COLO668 (cell line): ENCODE data around the gene SLC9A9.
A peak's percentile ranks its signal among the peaks of the same experiment; 100 is the strongest.
"Not testable (repeated sequence)": the region's sequence is repeated elsewhere in the genome, so short reads cannot be mapped to it uniquely, and the experiment has no call there.

Source experiments
- DNase-seq: peaks from one replicate; lab custom pipeline; 2025; ENCODE audit not compliant: unreplicated experiment; lab: John Stamatoyannopoulos, UW

Gene SLC9A9

GRCh38 chr3:143847787-143848631, at the start of gene SLC9A9:
SLC9A9 (minus strand) TSS chr3:143848468; CDS start chr3:143848322, 146 bp downstream.
- DNase-seq, result peak; percentile 36

GRCh38 chr3:143897576-143898295, 49.5 kb upstream of the SLC9A9 start:
- DNase-seq, result no peak

- no peak for DNase-seq
Observed at GRCh38 chr3:143896486-143896885, 48.2 kb upstream of the SLC9A9 start.

GRCh38 chr3:143895805-143896204, 47.5 kb upstream of the SLC9A9 start:
- no peak for DNase-seq

- no peak for DNase-seq
Observed at GRCh38 chr3:143888846-143889245, 40.6 kb upstream of the SLC9A9 start.

- no peak for DNase-seq
Observed at GRCh38 chr3:143888166-143888565, 39.9 kb upstream of the SLC9A9 start.

GRCh38 chr3:143885780-143886427, 37.6 kb upstream of the SLC9A9 start:
- peak; percentile 4 for DNase-seq

GRCh38 chr3:143884861-143885260, 36.6 kb upstream of the SLC9A9 start:
- no peak for DNase-seq

- DNase-seq, result no peak
Observed at GRCh38 chr3:143883151-143883550, 34.9 kb upstream of the SLC9A9 start.

GRCh38 chr3:143881095-143881494, 32.8 kb upstream of the SLC9A9 start:
- DNase-seq, result no peak

- no peak for DNase-seq
Observed at GRCh38 chr3:143875546-143875945, 27.3 kb upstream of the SLC9A9 start.

- DNase-seq, result not testable (repeated sequence)
Observed at GRCh38 chr3:143873553-143873952, 25.3 kb upstream of the SLC9A9 start.

- no peak for DNase-seq
Observed at GRCh38 chr3:143865302-143865701, 17.0 kb upstream of the SLC9A9 start.

- DNase-seq, result no peak
Observed at GRCh38 chr3:143859465-143860203, 11.4 kb upstream of the SLC9A9 start.

GRCh38 chr3:143856252-143856970, 8.1 kb upstream of the SLC9A9 start:
- no peak for DNase-seq

- no peak for DNase-seq
Observed at GRCh38 chr3:143855183-143855582, 6.9 kb upstream of the SLC9A9 start.

GRCh38 chr3:143851331-143852017, 3.2 kb upstream of the SLC9A9 start:
- no peak for DNase-seq

GRCh38 chr3:143850877-143851276, 2.6 kb upstream of the SLC9A9 start:
- DNase-seq, result no peak

GRCh38 chr3:143849854-143850549, 1.7 kb upstream of the SLC9A9 start:
- DNase-seq, result no peak
